22Rv1 (cell line): Measurements from ENCODE around the gene LYRM1.

ENCODE experiments used
- CTCF ChIP-seq: fragments of 450-650 bp; IDR thresholded peaks from 2 replicates; pipeline ENCODE4 v1.5.1; 2017; ENCODE audit warnings: mild to moderate bottlenecking
- ZFX ChIP-seq: fragments of 450-650 bp; IDR thresholded peaks from 2 replicates; pipeline ENCODE4 v1.6.1; 2017; ENCODE audit warnings: antibody characterized with exemption, borderline replicate concordance

GRCh38 chr16:20942256-20942655 is 41.7 kb downstream of the LYRM1 start:
- TF ChIP-seq CTCF = no peak
- TF ChIP-seq ZFX = no peak
